Endodermal cell (in vitro differentiated cells): ENCODE results near the gene RAB3B. TPM values are rescaled to one million over a fixed set of nuclear protein-coding genes. Genes with fewer than 3 reads are reported as not detected.
"Not testable (repeated sequence)": the region's sequence is repeated elsewhere in the genome, so short reads cannot be mapped to it uniquely, and the experiment has no call there.

ENCODE experiments used
- DNase-seq: peaks from one replicate; pipeline ENCODE4 v3.0.0-alpha.2; 2017
- H3K27ac ChIP-seq: 2 replicates; pipeline ENCODE4 v1.5.1; 2013; ENCODE audit warnings: mild to moderate bottlenecking, low read depth, low read length, moderate library complexity
- H3K27me3 ChIP-seq: 2 replicates; pipeline ENCODE4 v1.6.1; 2013; ENCODE audit warnings: mild to moderate bottlenecking, low read length, moderate library complexity; ENCODE audit not compliant: insufficient read depth, control insufficient read depth, poor library complexity, severe bottlenecking
- H3K36me3 ChIP-seq: 2 replicates; pipeline ENCODE4 v1.7.0; 2013; ENCODE audit warnings: mild to moderate bottlenecking, low read length, moderate library complexity; ENCODE audit not compliant: control insufficient read depth, insufficient read depth
- H3K4me1 ChIP-seq: one replicate; pipeline ENCODE4 v1.7.0; 2013; ENCODE audit warnings: low read length; ENCODE audit not compliant: control insufficient read depth, insufficient read depth
- H3K4me3 ChIP-seq: 2 replicates; pipeline ENCODE4 v1.5.1; 2013; ENCODE audit warnings: mild to moderate bottlenecking, low read length, moderate library complexity
- H3K9ac ChIP-seq: 2 replicates; pipeline ENCODE4 v1.6.1; 2013; ENCODE audit warnings: mild to moderate bottlenecking, low read length, moderate library complexity; ENCODE audit not compliant: poor library complexity, severe bottlenecking; ENCODE audit errors: extremely low read depth
- H3K9me3 ChIP-seq: 2 replicates; pipeline ENCODE4 v1.6.1; 2013; ENCODE audit warnings: mild to moderate bottlenecking, low read length, moderate library complexity; ENCODE audit not compliant: control insufficient read depth
- H3K27ac Mint-ChIP-seq: 2 replicates; pipeline ENCODE4 v1.8.0; 2020; ENCODE audit warnings: mixed read lengths
- H3K27me3 Mint-ChIP-seq: 2 replicates; pipeline ENCODE4 v1.8.0; 2021; ENCODE audit warnings: mild to moderate bottlenecking, mixed read lengths; ENCODE audit not compliant: insufficient read depth
- H3K36me3 Mint-ChIP-seq: 2 replicates; pipeline ENCODE4 v1.8.0; 2020; ENCODE audit warnings: low read depth, mixed read lengths
- H3K4me1 Mint-ChIP-seq: 2 replicates; pipeline ENCODE4 v1.8.0; 2020; ENCODE audit warnings: mixed read lengths
- H3K4me3 Mint-ChIP-seq: 2 replicates; pipeline ENCODE4 v1.8.0; 2020; ENCODE audit warnings: mild to moderate bottlenecking, moderate library complexity, mixed read lengths
- H3K9me3 Mint-ChIP-seq: 2 replicates; pipeline ENCODE4 v1.8.0; 2020; ENCODE audit warnings: mild to moderate bottlenecking, mixed read lengths
- WGBS, 2 experiments: methylation state at CpG; one replicate each; pipeline versions ENCODE4 v1.1.5 to v1.1.7; 2013; ENCODE audit warnings: missing lambda C conversion rate in 2 of 2, mixed read lengths in 1 of 2; ENCODE audit not compliant: insufficient coverage in 1 of 2, insufficient read length in 1 of 2; 5-methylcytosine and 5-hydroxymethylcytosine counted together
- total RNA-seq, 2 donors: library from RNA; stranded (reverse); fragmentation: NEBNext Ultra II Directional in 1 of 2; extraction: Animal tissue kit (Norgen Biotek cat#: 25700) in 1 of 2; gene quantifications; 2 replicates in 1 of 2; 3 replicates in 1 of 2; pipeline ENCODE4 v1.2.1, GENCODE V29; 2021
- TF ChIP-seq, protein P1 (sequence below): fragments of 200-600 bp; sonication (generic); conservative IDR thresholded peaks from 2 replicates; pipeline ENCODE4 v1.5.0; 2021; ENCODE audit warnings: antibody characterized with exemption, mild to moderate bottlenecking

Gene RAB3B
- total RNA-seq, 2 donors from 2014 or later: 58.1 to 66.0 TPM

DNA sequence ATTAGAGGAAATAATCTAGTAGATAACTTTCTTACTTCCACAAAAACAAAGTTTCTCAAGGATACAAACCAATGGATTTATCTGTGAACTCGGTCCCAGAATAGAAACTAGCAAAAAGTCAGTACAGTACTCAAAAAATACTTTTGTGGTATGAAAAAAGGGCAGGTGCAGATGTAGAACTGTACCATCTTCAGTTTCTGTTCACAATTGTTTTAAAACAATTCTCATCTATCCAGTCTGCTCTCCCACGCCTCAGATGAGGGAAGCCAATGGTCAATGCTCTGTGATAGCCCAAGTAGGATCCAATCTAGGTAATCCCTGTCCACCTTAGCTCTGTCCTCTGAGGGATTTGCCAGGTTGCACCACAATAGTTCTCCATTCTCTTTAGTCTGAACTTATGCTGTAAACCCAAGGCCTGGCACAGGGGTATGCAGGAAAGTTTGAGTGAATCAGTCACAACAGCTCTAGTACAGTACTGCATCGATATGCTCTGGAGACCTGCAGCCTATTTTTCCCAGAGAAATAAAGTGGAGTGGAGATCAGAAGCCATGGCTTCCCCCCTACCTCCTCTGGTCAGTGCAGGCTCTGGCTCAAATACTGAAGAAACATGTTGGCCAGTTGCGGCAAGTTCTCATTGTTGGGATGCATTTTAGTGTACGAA lies 41.8 kb upstream of the RAB3B start:
- WGBS, 2 experiments: 65 to 92% methylated on average over 2 to 5 of the region's 5 CpGs
- peaks cover 7% of the 10 kb centered on the region for H3K4me1 ChIP-seq
- no peak overlapping the region for H3K27ac ChIP-seq
- Mint-ChIP-seq H3K9me3 (no peaks in the 10 kb centered on the region), H3K36me3 (peaks cover 29% of the 10 kb centered on the region), H3K4me1 (peaks cover 18% of the 10 kb centered on the region), H3K27ac (peak overlapping the region; percentile 94), H3K4me3 (peak overlapping the region; percentile 92), H3K27me3 (no peaks in the 10 kb centered on the region)
- H3K4me3 ChIP-seq: peak overlapping the region; percentile 94
- H3K27me3 ChIP-seq: no peaks in the 10 kb centered on the region
- TF ChIP-seq, protein P1, sequence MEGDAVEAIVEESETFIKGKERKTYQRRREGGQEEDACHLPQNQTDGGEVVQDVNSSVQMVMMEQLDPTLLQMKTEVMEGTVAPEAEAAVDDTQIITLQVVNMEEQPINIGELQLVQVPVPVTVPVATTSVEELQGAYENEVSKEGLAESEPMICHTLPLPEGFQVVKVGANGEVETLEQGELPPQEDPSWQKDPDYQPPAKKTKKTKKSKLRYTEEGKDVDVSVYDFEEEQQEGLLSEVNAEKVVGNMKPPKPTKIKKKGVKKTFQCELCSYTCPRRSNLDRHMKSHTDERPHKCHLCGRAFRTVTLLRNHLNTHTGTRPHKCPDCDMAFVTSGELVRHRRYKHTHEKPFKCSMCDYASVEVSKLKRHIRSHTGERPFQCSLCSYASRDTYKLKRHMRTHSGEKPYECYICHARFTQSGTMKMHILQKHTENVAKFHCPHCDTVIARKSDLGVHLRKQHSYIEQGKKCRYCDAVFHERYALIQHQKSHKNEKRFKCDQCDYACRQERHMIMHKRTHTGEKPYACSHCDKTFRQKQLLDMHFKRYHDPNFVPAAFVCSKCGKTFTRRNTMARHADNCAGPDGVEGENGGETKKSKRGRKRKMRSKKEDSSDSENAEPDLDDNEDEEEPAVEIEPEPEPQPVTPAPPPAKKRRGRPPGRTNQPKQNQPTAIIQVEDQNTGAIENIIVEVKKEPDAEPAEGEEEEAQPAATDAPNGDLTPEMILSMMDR: no peak
- peaks cover 28% of the 10 kb centered on the region for H3K36me3 ChIP-seq
- H3K9ac ChIP-seq: peak overlapping the region; percentile 70
- no peaks in the 10 kb centered on the region for H3K9me3 ChIP-seq
- no peak for DNase-seq

DNA sequence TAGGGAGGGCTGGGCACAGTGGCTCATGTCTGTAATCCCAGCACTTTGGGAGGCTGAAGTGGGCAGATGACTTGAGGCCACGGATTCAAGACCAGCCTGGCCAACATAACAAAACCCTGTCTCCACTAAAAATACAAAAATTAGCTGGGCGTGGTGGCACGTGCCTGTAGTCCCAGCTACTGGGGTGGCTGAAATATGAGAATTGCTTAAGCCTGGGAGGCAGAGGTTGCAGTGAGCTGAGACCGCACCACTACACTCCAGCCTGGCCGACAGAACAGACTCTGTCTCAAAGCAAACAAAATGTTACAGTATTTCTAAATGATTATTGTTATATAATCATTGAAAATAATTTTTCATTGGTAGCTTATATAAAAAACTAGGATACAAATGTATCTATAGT lies 38.3 kb upstream of the RAB3B start:
- not testable (repeated sequence) for DNase-seq, H3K27ac ChIP-seq, H3K4me3 Mint-ChIP-seq, H3K27me3 Mint-ChIP-seq, H3K4me3 ChIP-seq, H3K9me3 Mint-ChIP-seq, H3K9ac ChIP-seq, H3K27me3 ChIP-seq, H3K9me3 ChIP-seq, H3K4me1 ChIP-seq, H3K27ac Mint-ChIP-seq
- peaks cover 21% of the 10 kb centered on the region for H3K36me3 ChIP-seq
- 98 to 100% methylated on average over 3 to 5 of the region's 5 CpGs for WGBS, 2 experiments
- Mint-ChIP-seq H3K4me1 (peaks cover 18% of the 10 kb centered on the region), H3K36me3 (peaks cover 47% of the 10 kb centered on the region)

DNA sequence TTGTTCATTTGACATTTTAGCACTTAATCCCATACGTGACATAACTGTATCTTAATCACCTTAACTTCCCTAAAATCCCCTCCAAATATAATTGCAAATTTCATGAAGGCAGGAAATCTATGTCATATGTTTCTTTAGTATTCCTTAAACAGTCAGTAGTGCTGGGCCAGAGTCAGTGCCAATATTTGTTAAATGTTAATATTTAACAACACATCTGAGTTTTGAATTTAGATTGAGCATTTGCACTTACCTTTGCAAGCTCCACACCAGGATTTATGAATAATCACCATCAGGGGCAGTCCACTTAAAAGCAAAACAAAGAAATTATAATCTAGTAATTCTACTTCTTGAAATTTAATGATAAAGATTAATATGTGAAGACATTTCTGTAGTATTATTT lies 37.8 kb upstream of the RAB3B start:
- Mint-ChIP-seq H3K4me1 (peaks cover 18% of the 10 kb centered on the region), H3K9me3 (no peaks in the 10 kb centered on the region), H3K27ac (no peak overlapping the region), H3K36me3 (peaks cover 52% of the 10 kb centered on the region), H3K4me3 (no peak overlapping the region), H3K27me3 (no peaks in the 10 kb centered on the region)
- Histone ChIP-seq H3K27me3 (no peaks in the 10 kb centered on the region), H3K9ac (no peak overlapping the region), H3K27ac (no peak overlapping the region), H3K4me3 (no peak overlapping the region), H3K36me3 (peaks cover 26% of the 10 kb centered on the region), H3K4me1 (peaks cover 7% of the 10 kb centered on the region), H3K9me3 (no peaks in the 10 kb centered on the region)
- TF ChIP-seq, protein P1: no peak
- WGBS, 2 experiments: 60 to 90% methylated on average over 1 of the region's 1 CpG
- no peak for DNase-seq

DNA sequence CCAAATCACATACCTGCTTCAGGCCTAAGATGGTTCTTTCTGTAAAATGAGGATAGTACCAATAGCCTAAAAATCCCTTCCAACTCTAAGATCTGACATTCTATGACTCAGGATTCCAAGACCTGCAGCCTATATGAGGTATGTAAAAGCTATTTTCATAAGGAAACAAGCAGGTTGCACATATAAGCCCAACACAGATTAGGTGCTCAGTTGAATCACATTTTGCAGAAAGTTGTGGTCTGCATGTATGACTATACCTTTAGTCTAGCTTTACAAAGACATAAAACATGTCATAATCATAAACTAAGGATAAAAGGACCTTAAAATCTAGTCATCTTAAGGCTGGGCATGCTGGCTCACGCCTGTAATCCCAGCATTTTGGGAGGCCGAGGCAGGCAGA lies 35.8 kb upstream of the RAB3B start:
- H3K9me3 Mint-ChIP-seq: no peaks in the 10 kb centered on the region

More for the DNA sequence above, 35.8 kb upstream of the RAB3B start:
- DNase-seq: no peak
- Histone ChIP-seq H3K4me3 (no peak overlapping the region), H3K4me1 (no peaks in the 10 kb centered on the region), H3K27me3 (no peaks in the 10 kb centered on the region), H3K36me3 (peaks cover 33% of the 10 kb centered on the region), H3K27ac (no peak overlapping the region), H3K9me3 (no peaks in the 10 kb centered on the region), H3K9ac (no peak overlapping the region)
- 93 to 99% methylated on average over 2 of the region's 2 CpGs for WGBS, 2 experiments
- TF ChIP-seq, protein P1: no peak
- Mint-ChIP-seq H3K4me1 (peaks cover 14% of the 10 kb centered on the region), H3K27ac (no peak overlapping the region), H3K4me3 (no peak overlapping the region), H3K36me3 (peaks cover 53% of the 10 kb centered on the region), H3K27me3 (no peaks in the 10 kb centered on the region)
